SK-N-SH (cell line): ENCODE results near the gene ASAP2. TPM values are rescaled to one million over a fixed set of nuclear protein-coding genes. Genes with fewer than 3 reads are reported as not detected.

Source experiments
- CTCF ChIA-PET: fragments of 300-600, 350-600 bp; formaldehyde crosslinking; extraction: SDS; loops from one replicate; lab custom pipeline; 2021; lab: Yijun Ruan, JAX
- POLR2A ChIA-PET: fragments of 350-600 bp; sonication (Branson Sonifier 250); formaldehyde crosslinking; extraction: SDS; loops from one replicate; lab custom pipeline; 2020; ENCODE audit warnings: antibody characterized with exemption, inconsistent platforms; lab: Yijun Ruan, JAX
- DNase-seq: peaks from one replicate; pipeline ENCODE4 v3.0.0; 2012
- H2AFZ ChIP-seq: fragments of 200-600 bp; sonication (generic); 2 replicates; pipeline ENCODE4 v1.8.1; 2016; ENCODE audit warnings: antibody characterized with exemption, mild to moderate bottlenecking, low read depth
- H3F3A ChIP-seq: fragments of 200-600 bp; sonication (generic); replicated peaks from 2 replicates; pipeline ENCODE3; 2016; ENCODE audit warnings: antibody characterized with exemption, mild to moderate bottlenecking; ENCODE audit not compliant: insufficient read depth
- H3K27ac ChIP-seq, 2 experiments: fragments of 200-500 bp in 1 of 2; fragments of 200-600 bp in 1 of 2; sonication (Bioruptor generic) in 1 of 2; sonication (generic), shearing (Covaris generic) in 1 of 2; 2 replicates each; pipeline versions ENCODE4 v1.5.1 to v1.6.1; 2014 to 2016; ENCODE audit warnings: low read depth in 2 of 2, inconsistent platforms in 1 of 2, low read length in 1 of 2, mild to moderate bottlenecking in 1 of 2, mixed read lengths in 1 of 2
- H3K27me3 ChIP-seq: fragments of 200-600 bp; sonication (generic), shearing (Covaris generic); 2 replicates; pipeline ENCODE4 v1.6.1; 2016; ENCODE audit warnings: mixed run types; ENCODE audit not compliant: insufficient read depth
- H3K36me3 ChIP-seq, 2 experiments: fragments of 200-500 bp in 1 of 2; fragments of 200-600 bp in 1 of 2; sonication (Bioruptor generic) in 1 of 2; sonication (generic) in 1 of 2; replicated peaks in 1 of 2; 2 replicates each; pipeline versions ENCODE3 to v1.5.1; 2014 to 2016; ENCODE audit warnings: low read length in 1 of 2, mild to moderate bottlenecking in 1 of 2; ENCODE audit not compliant: insufficient read depth in 2 of 2, control insufficient read depth in 1 of 2
- H3K4me1 ChIP-seq, 2 experiments: fragments of 200-500 bp in 1 of 2; fragments of 200-600 bp in 1 of 2; sonication (Bioruptor generic) in 1 of 2; sonication (generic), shearing (Covaris generic) in 1 of 2; 2 replicates each; pipeline versions ENCODE4 v1.5.1 to v1.6.1; 2014 to 2016; ENCODE audit warnings: low read depth in 1 of 2, low read length in 1 of 2, mixed run types in 1 of 2; ENCODE audit not compliant: insufficient read depth in 2 of 2, control insufficient read depth in 1 of 2
- H3K4me2 ChIP-seq: fragments of 200-600 bp; sonication (generic), shearing (Covaris generic); 2 replicates; pipeline ENCODE4 v1.6.1; 2017; ENCODE audit warnings: mixed run types
- H3K4me3 ChIP-seq, 2 experiments: fragments of 200-500 bp in 1 of 2; fragments of 200-600 bp in 1 of 2; sonication (Bioruptor generic) in 1 of 2; sonication (generic), shearing (Covaris generic) in 1 of 2; 2 replicates each; pipeline versions ENCODE4 v1.5.1 to v1.8.1; 2014 to 2016; ENCODE audit warnings: low read depth in 2 of 2, inconsistent platforms in 1 of 2, low read length in 1 of 2, mild to moderate bottlenecking in 1 of 2, mixed read lengths in 1 of 2, moderate library complexity in 1 of 2
- H3K79me2 ChIP-seq: fragments of 200-600 bp; sonication (generic); 2 replicates; pipeline ENCODE4 v1.8.1; 2017; ENCODE audit warnings: mild to moderate bottlenecking; ENCODE audit not compliant: insufficient read depth
- H3K9ac ChIP-seq: fragments of 200-600 bp; sonication (generic); 2 replicates; pipeline ENCODE4 v1.6.1; 2017; ENCODE audit warnings: mixed run types
- H3K9me2 ChIP-seq: fragments of 200-600 bp; sonication (generic); 2 replicates; pipeline ENCODE4 v1.6.1; 2017; ENCODE audit warnings: mixed run types
- H3K9me3 ChIP-seq: fragments of 200-600 bp; sonication (generic); 2 replicates; pipeline ENCODE4 v1.6.1; 2017; ENCODE audit warnings: mixed run types, mild to moderate bottlenecking, moderate library complexity
- H4K20me1 ChIP-seq: fragments of 200-600 bp; sonication (generic); 2 replicates; pipeline ENCODE4 v1.6.1; 2017; ENCODE audit warnings: mild to moderate bottlenecking, mixed run types; ENCODE audit not compliant: insufficient read depth
- CHD2 ChIP-seq: fragments of 150-350 bp; IDR thresholded peaks from 2 replicates; pipeline ENCODE4 v1.6.1; 2018; ENCODE audit warnings: low read length; ENCODE audit not compliant: partially characterized antibody
- EZH2phosphoT487 ChIP-seq: fragments of 200-600 bp; sonication (generic); IDR thresholded peaks from 2 replicates; pipeline ENCODE4 v1.6.1; 2017; ENCODE audit warnings: low read depth, mixed run types, mild to moderate bottlenecking, antibody characterized with exemption, moderate library complexity, borderline replicate concordance
- FOSL2 ChIP-seq: IDR thresholded peaks from 2 replicates; pipeline ENCODE4 v1.4.0; 2012; ENCODE audit warnings: low read depth, mild to moderate bottlenecking, moderate library complexity, borderline replicate concordance
- FOXM1 ChIP-seq: IDR thresholded peaks from 2 replicates; pipeline ENCODE4 v1.4.0; 2012; ENCODE audit warnings: low read depth, mild to moderate bottlenecking
- JUND ChIP-seq: IDR thresholded peaks from 2 replicates; pipeline ENCODE4 v1.4.0; 2012
- MEF2A ChIP-seq: IDR thresholded peaks from 2 replicates; pipeline ENCODE4 v1.4.0; 2012; ENCODE audit warnings: low read depth, borderline replicate concordance
- MXI1 ChIP-seq: IDR thresholded peaks from 2 replicates; pipeline ENCODE4 v1.6.1; 2012; ENCODE audit warnings: mild to moderate bottlenecking, low read depth, low read length, improper control_type of control experiment
- NRF1 ChIP-seq: IDR thresholded peaks from 2 replicates; pipeline ENCODE4 v1.6.1; 2012; ENCODE audit warnings: low read depth, mild to moderate bottlenecking, low read length
- POLR2AphosphoS5 ChIP-seq: IDR thresholded peaks from 2 replicates; pipeline ENCODE4 v1.6.1; 2012; ENCODE audit warnings: low read depth, low read length
- RCOR1 ChIP-seq: fragments of 150-350 bp; IDR thresholded peaks from 2 replicates; pipeline ENCODE4 v1.6.1; 2017; ENCODE audit warnings: antibody characterized with exemption, low read length
- RXRA ChIP-seq: IDR thresholded peaks from 2 replicates; pipeline ENCODE4 v1.4.0; 2012; ENCODE audit warnings: low read depth, mild to moderate bottlenecking, borderline replicate concordance
- YY1 ChIP-seq: IDR thresholded peaks from 2 replicates; pipeline ENCODE4 v1.4.0; 2012; ENCODE audit warnings: low read depth, mild to moderate bottlenecking
- WGBS: methylation state at CpG from one replicate; pipeline ENCODE4 v1.1.6; 2017; ENCODE audit warnings: low lambda C conversion rate; 5-methylcytosine and 5-hydroxymethylcytosine counted together
- polyA plus RNA-seq, 3 experiments: library from polyadenylated mRNA; depleted of rRNA; stranded (reverse); fragments of >200 nt; gene quantifications; 2 replicates each; pipeline ENCODE4 v1.2.3, GENCODE V29; 2012
- TF ChIP-seq, protein P1 (sequence below): IDR thresholded peaks from 2 replicates; pipeline ENCODE4 v1.4.0; 2012; ENCODE audit warnings: low read depth, borderline replicate concordance
- TF ChIP-seq, protein P2 (sequence below): IDR thresholded peaks from 2 replicates; pipeline ENCODE4 v1.6.1; 2012; ENCODE audit warnings: mild to moderate bottlenecking, low read depth, low read length, moderate library complexity
- TF ChIP-seq, protein P3 (sequence below): fragments of 150-350 bp; IDR thresholded peaks from 2 replicates; pipeline ENCODE4 v1.6.1; 2017; ENCODE audit warnings: antibody characterized with exemption, low read length, low read depth, borderline replicate concordance
- TF ChIP-seq, protein P4 (sequence below): fragments of 200-600 bp; sonication (generic); IDR thresholded peaks from 2 replicates; pipeline ENCODE4 v1.6.1; 2017; ENCODE audit warnings: antibody characterized with exemption, mild to moderate bottlenecking, moderate library complexity

ASAP2 gene
- polyA plus RNA-seq, 1 of the 3 experiments (the other 2 are of a cell fraction) = 37.9 TPM

DNA sequence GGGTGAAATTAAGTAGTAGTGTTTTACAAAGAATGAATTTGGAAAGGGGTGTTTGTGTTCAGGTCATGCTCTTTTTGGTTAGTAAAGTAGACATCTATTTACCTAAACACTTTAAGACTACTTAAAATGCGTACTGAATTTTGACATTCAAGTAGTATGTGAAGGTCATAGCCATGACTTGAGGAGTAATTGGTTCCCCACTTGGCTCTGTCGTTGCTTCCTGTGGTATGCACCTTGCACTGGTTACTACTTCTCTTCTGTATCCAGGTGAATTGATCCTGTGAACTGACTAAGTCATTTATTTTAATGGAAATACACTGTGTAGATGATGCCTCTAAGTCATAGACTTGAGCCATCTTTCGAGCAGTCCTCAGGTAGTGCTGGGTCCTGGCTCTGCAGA, 118.8 kb downstream of the ASAP2 start:
- CTCF ChIA-PET = no interaction called here
- H3K36me3 ChIP-seq = peaks cover 72 to 89% of the 10 kb centered on the region in 2 experiments

DNA sequence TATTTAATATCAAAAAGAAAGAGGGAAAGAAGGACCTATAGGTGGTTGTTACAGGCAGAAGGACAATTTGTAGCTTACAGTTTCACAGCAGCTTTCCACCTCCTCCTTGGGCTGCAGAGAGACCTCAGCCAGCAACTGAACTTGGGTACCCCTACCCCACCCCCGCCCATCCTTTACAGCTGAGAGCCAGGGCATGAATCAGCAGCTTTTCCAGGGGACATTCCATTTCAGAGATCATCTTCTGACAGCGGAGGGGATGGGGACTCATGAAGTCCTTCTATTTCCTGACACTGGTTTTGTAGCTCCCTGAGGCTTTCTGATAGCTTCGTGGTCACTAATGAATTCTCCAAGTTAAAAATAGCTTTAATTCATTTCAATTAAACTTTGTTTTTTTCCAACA, 120.4 kb downstream of the ASAP2 start:
- no peaks in the 10 kb centered on the region for H4K20me1 ChIP-seq
- 54% methylated on average over 3 of the region's 3 CpGs for WGBS
- peak overlapping the region; percentile 45; the same call in 1 of the 2 replicates for H3K4me2 ChIP-seq
- H3K4me3 ChIP-seq = no peak overlapping the region
- peaks cover 7 to 11% of the 10 kb centered on the region in 2 experiments for H3K4me1 ChIP-seq
- H3F3A ChIP-seq = peaks cover 7% of the 10 kb centered on the region
- peaks cover 42% of the 10 kb centered on the region for H3K79me2 ChIP-seq
- POLR2A ChIA-PET = no interaction called here
- no peaks in the 10 kb centered on the region for H3K9me3 ChIP-seq
- no peaks in the 10 kb centered on the region for H3K27me3 ChIP-seq
- H3K36me3 ChIP-seq = peaks cover 67 to 84% of the 10 kb centered on the region in 2 experiments
- peak overlapping the region; percentile 55 for H3K27ac ChIP-seq
- H2AFZ ChIP-seq = no peak overlapping the region
- H3K9me2 ChIP-seq = no peaks in the 10 kb centered on the region
- H3K9ac ChIP-seq = no peak overlapping the region
- CTCF ChIA-PET = interaction anchor here (0.6 to 1.7 kb wide), 3 partner anchors 16 to 483 kb away, joined by 4 to 6 read pairs (median 4); no protein-coding TSS in a partner anchor
- no peak for DNase-seq
- TF ChIP-seq NRF1 (no peak), FOSL2 (peak; percentile 34; the same call in 1 of the 2 replicates), MXI1 (no peak), RXRA (no peak), RCOR1 (no peak), JUND (peak; percentile 12; the same call in 1 of the 2 replicates), CHD2 (no peak), FOXM1 (no peak), YY1 (no peak)
- TF ChIP-seq, protein P1, sequence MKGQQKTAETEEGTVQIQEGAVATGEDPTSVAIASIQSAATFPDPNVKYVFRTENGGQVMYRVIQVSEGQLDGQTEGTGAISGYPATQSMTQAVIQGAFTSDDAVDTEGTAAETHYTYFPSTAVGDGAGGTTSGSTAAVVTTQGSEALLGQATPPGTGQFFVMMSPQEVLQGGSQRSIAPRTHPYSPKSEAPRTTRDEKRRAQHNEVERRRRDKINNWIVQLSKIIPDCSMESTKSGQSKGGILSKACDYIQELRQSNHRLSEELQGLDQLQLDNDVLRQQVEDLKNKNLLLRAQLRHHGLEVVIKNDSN = no peak
- TF ChIP-seq, protein P2, sequence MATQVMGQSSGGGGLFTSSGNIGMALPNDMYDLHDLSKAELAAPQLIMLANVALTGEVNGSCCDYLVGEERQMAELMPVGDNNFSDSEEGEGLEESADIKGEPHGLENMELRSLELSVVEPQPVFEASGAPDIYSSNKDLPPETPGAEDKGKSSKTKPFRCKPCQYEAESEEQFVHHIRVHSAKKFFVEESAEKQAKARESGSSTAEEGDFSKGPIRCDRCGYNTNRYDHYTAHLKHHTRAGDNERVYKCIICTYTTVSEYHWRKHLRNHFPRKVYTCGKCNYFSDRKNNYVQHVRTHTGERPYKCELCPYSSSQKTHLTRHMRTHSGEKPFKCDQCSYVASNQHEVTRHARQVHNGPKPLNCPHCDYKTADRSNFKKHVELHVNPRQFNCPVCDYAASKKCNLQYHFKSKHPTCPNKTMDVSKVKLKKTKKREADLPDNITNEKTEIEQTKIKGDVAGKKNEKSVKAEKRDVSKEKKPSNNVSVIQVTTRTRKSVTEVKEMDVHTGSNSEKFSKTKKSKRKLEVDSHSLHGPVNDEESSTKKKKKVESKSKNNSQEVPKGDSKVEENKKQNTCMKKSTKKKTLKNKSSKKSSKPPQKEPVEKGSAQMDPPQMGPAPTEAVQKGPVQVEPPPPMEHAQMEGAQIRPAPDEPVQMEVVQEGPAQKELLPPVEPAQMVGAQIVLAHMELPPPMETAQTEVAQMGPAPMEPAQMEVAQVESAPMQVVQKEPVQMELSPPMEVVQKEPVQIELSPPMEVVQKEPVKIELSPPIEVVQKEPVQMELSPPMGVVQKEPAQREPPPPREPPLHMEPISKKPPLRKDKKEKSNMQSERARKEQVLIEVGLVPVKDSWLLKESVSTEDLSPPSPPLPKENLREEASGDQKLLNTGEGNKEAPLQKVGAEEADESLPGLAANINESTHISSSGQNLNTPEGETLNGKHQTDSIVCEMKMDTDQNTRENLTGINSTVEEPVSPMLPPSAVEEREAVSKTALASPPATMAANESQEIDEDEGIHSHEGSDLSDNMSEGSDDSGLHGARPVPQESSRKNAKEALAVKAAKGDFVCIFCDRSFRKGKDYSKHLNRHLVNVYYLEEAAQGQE = no peak
- TF ChIP-seq, protein P3, sequence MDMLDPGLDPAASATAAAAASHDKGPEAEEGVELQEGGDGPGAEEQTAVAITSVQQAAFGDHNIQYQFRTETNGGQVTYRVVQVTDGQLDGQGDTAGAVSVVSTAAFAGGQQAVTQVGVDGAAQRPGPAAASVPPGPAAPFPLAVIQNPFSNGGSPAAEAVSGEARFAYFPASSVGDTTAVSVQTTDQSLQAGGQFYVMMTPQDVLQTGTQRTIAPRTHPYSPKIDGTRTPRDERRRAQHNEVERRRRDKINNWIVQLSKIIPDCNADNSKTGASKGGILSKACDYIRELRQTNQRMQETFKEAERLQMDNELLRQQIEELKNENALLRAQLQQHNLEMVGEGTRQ = no peak

More for the DNA sequence above, 118.8 kb downstream of the ASAP2 start:
- H3K9me2 ChIP-seq = no peaks in the 10 kb centered on the region
- H3K27ac ChIP-seq = no peak overlapping the region
- no peak overlapping the region for H3K4me2 ChIP-seq
- no peaks in the 10 kb centered on the region for H4K20me1 ChIP-seq
- H3K79me2 ChIP-seq = peaks cover 58% of the 10 kb centered on the region
- no peak for DNase-seq
- no peak overlapping the region for H3K4me3 ChIP-seq
- TF ChIP-seq, protein P3 = no peak
- TF ChIP-seq MXI1 (no peak), EZH2phosphoT487 (no peak), NRF1 (no peak), MEF2A (no peak), POLR2AphosphoS5 (no peak), RCOR1 (no peak)
- TF ChIP-seq, protein P4, sequence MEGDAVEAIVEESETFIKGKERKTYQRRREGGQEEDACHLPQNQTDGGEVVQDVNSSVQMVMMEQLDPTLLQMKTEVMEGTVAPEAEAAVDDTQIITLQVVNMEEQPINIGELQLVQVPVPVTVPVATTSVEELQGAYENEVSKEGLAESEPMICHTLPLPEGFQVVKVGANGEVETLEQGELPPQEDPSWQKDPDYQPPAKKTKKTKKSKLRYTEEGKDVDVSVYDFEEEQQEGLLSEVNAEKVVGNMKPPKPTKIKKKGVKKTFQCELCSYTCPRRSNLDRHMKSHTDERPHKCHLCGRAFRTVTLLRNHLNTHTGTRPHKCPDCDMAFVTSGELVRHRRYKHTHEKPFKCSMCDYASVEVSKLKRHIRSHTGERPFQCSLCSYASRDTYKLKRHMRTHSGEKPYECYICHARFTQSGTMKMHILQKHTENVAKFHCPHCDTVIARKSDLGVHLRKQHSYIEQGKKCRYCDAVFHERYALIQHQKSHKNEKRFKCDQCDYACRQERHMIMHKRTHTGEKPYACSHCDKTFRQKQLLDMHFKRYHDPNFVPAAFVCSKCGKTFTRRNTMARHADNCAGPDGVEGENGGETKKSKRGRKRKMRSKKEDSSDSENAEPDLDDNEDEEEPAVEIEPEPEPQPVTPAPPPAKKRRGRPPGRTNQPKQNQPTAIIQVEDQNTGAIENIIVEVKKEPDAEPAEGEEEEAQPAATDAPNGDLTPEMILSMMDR = no peak
- H3K4me1 ChIP-seq = peaks cover 7 to 11% of the 10 kb centered on the region in 2 experiments
- 92% methylated on average over 3 of the region's 3 CpGs for WGBS
- H3K9ac ChIP-seq = no peak overlapping the region
- no peaks in the 10 kb centered on the region for H3K9me3 ChIP-seq
- no peak overlapping the region for H2AFZ ChIP-seq
- no peaks in the 10 kb centered on the region for H3K27me3 ChIP-seq
- H3F3A ChIP-seq = peaks cover 7% of the 10 kb centered on the region
- POLR2A ChIA-PET = no interaction called here
